ENCODE measurements around the gene GPR132.

DNA sequence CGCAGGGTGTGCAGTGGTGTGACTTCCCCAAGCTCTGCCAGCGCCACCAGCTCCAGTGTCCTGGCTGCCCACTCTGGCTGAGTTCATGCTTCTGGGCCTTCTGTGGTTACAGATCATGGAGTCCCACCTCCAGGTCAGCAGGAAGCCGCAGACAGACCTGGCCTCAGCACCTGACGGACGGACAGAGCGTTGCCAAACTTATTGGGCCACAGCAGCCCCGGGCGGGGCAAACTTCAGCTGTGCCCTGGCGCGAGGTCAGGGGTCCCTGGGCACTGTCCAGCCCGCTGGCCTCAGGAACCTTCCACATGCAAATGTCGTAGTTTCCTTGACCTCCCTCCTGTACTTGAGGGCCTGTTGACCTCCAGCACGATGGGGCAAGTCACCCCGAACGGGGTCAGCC lies 11.2 kb downstream of the GPR132 start:
- TF ChIP-seq, protein P1, sequence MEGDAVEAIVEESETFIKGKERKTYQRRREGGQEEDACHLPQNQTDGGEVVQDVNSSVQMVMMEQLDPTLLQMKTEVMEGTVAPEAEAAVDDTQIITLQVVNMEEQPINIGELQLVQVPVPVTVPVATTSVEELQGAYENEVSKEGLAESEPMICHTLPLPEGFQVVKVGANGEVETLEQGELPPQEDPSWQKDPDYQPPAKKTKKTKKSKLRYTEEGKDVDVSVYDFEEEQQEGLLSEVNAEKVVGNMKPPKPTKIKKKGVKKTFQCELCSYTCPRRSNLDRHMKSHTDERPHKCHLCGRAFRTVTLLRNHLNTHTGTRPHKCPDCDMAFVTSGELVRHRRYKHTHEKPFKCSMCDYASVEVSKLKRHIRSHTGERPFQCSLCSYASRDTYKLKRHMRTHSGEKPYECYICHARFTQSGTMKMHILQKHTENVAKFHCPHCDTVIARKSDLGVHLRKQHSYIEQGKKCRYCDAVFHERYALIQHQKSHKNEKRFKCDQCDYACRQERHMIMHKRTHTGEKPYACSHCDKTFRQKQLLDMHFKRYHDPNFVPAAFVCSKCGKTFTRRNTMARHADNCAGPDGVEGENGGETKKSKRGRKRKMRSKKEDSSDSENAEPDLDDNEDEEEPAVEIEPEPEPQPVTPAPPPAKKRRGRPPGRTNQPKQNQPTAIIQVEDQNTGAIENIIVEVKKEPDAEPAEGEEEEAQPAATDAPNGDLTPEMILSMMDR (IDR thresholded peaks at IDR 0.05) = no peak
- no peak for TF ChIP-seq POLR2A (IDR thresholded peaks at IDR 0.05)

Data from heart left ventricle (tissue), 13 donors.